ENCODE data around the gene NOSTRIN. TPM values are rescaled to one million over a fixed set of nuclear protein-coding genes. Genes with fewer than 3 reads are reported as not detected.

The NOSTRIN gene
- total RNA-seq, 2 experiments from 2014 or later, result not detected

DNA sequence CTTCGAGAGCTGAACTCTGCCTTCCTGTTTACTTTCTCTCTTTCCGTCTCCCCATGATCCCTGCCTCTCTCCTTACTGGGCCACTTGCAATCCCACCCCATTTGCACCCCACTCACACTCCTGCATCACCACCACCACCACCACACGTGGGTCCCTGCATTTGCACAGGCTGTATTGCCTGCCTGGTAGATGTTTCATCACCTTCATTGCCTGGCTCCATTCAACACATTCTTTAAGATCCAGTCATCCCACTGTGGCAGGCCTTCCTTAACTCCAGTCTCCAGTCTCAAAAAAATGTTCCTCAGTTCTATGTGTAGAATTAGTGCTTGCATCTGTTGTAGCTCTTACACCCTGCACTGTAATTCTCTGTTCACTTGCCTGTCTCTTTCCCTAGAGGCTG lies 13.9 kb downstream of the NOSTRIN start:
- H3K36me3 ChIP-seq (ENCODE audit: insufficient read depth, low read length), result no peaks in the 10 kb centered on the region
- no peak overlapping the region for H3K4me2 ChIP-seq (ENCODE audit: low read length)
- H3K27ac ChIP-seq (ENCODE audit: low read depth, low read length, poor library complexity, severe bottlenecking), result no peak overlapping the region
- BruUV-seq (replicated peaks), result no TSS peak
- no peak for DNase-seq (ENCODE audit: low spot score)
- H3K4me1 ChIP-seq (ENCODE audit: insufficient read depth, low read length, poor library complexity, severe bottlenecking), result no peaks in the 10 kb centered on the region
- no peaks in the 10 kb centered on the region for H3K79me2 ChIP-seq (ENCODE audit: insufficient read depth, low read depth, low read length)
- H3K9me3 ChIP-seq (ENCODE audit: low read length), result no peaks in the 10 kb centered on the region
- H3K9me2 ChIP-seq (ENCODE audit: insufficient read depth, low read length), result no peaks in the 10 kb centered on the region
- ChIA-PET CTCF (ENCODE audit: unreplicated experiment) (no interaction called here), POLR2A (interaction anchor here (0.6 kb wide), 1 partner anchor 97 kb away, joined by 3 read pairs; no protein-coding TSS in a partner anchor)
- no peak overlapping the region for H2AFZ ChIP-seq (ENCODE audit: low read length)
- intact Hi-C loops (cut with micrococcal nuclease; ENCODE audit: unreplicated experiment), result no loop called here
- H3K4me3 ChIP-seq (ENCODE audit: low read depth, low read length, poor library complexity, severe bottlenecking), result no peak overlapping the region
- H4K20me1 ChIP-seq (ENCODE audit: insufficient read depth, low read length), result no peaks in the 10 kb centered on the region
- TF ChIP-seq CTCF (conservative IDR thresholded peaks at IDR 0.05; ENCODE audit: low read length) (no peak), EZH2phosphoT487 (IDR thresholded peaks at IDR 0.05; ENCODE audit: borderline replicate concordance, low read depth, low read length) (no peak)

DNA sequence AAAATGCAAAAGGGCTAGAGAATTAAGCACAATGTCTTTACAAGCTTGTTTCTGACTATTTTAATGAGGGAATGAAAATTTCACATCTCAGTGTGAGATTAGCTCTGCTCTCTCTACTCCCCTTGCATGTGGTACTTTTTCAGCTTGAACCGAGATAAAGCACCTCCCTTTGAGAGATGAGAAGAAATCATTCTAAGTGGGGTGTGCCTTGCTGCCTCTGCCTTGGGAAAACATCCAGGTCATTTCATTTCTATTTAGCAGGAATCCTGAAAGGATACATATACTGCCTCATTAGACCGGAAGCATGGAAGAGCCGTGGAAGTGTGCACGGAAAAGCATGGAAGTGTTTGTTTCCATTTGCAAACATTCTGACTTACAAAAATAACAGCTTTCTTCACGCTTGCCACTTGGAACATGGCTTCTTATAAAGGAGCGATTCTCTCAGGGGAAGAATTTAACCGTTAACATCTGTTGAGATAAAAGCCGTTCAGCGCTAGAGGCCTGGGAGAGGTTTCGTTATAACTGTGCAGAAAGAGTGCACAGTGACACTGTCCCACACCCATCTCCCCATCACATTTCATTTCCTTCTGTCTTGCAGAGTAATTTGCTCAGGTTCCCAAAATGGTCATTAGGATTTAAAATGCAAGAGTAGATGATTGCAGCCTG lies 16.7 kb downstream of the NOSTRIN start:
- H3K4me3 ChIP-seq (ENCODE audit: low read depth, low read length, poor library complexity, severe bottlenecking), result no peak overlapping the region
- no peak overlapping the region for H2AFZ ChIP-seq (ENCODE audit: low read length)
- H3K27ac ChIP-seq (ENCODE audit: low read depth, low read length, poor library complexity, severe bottlenecking), result no peak overlapping the region
- no peaks in the 10 kb centered on the region for H3K9me2 ChIP-seq (ENCODE audit: insufficient read depth, low read length)
- intact Hi-C loops (cut with micrococcal nuclease; ENCODE audit: unreplicated experiment), result no loop called here
- H3K4me2 ChIP-seq (ENCODE audit: low read length), result no peak overlapping the region
- no peak for DNase-seq (ENCODE audit: low spot score)
- no peaks in the 10 kb centered on the region for H3K9me3 ChIP-seq (ENCODE audit: low read length)
- H3K4me1 ChIP-seq (ENCODE audit: insufficient read depth, low read length, poor library complexity, severe bottlenecking), result no peaks in the 10 kb centered on the region
- ChIA-PET POLR2A (interaction anchor here (0.5 to 0.7 kb wide), 2 partner anchors 100 to 643 kb away, joined by 3 read pairs; no protein-coding TSS in a partner anchor), CTCF (ENCODE audit: unreplicated experiment) (no interaction called here)
- no peaks in the 10 kb centered on the region for H3K79me2 ChIP-seq (ENCODE audit: insufficient read depth, low read depth, low read length)
- H4K20me1 ChIP-seq (ENCODE audit: insufficient read depth, low read length), result no peaks in the 10 kb centered on the region
- TF ChIP-seq CTCF (conservative IDR thresholded peaks at IDR 0.05; ENCODE audit: low read length) (no peak), EZH2phosphoT487 (IDR thresholded peaks at IDR 0.05; ENCODE audit: borderline replicate concordance, low read depth, low read length) (no peak)
- no TSS peak for BruUV-seq (replicated peaks)
- H3K36me3 ChIP-seq (ENCODE audit: insufficient read depth, low read length), result no peaks in the 10 kb centered on the region

- Histone ChIP-seq H3K4me2 (ENCODE audit: low read length) (no peak overlapping the region), H3K9me2 (ENCODE audit: insufficient read depth, low read length) (no peaks in the 10 kb centered on the region), H3K4me3 (ENCODE audit: low read depth, low read length, poor library complexity, severe bottlenecking) (no peak overlapping the region), H2AFZ (ENCODE audit: low read length) (no peak overlapping the region), H3K27ac (ENCODE audit: low read depth, low read length, poor library complexity, severe bottlenecking) (no peak overlapping the region), H3K4me1 (ENCODE audit: insufficient read depth, low read length, poor library complexity, severe bottlenecking) (no peaks in the 10 kb centered on the region), H4K20me1 (ENCODE audit: insufficient read depth, low read length) (no peaks in the 10 kb centered on the region), H3K79me2 (ENCODE audit: insufficient read depth, low read depth, low read length) (no peaks in the 10 kb centered on the region), H3K9me3 (ENCODE audit: low read length) (no peaks in the 10 kb centered on the region), H3K36me3 (ENCODE audit: insufficient read depth, low read length) (no peaks in the 10 kb centered on the region)
- CTCF ChIA-PET (ENCODE audit: unreplicated experiment), result no interaction called here
- TF ChIP-seq EZH2phosphoT487 (IDR thresholded peaks at IDR 0.05; ENCODE audit: borderline replicate concordance, low read depth, low read length), result no peak
- DNase-seq (ENCODE audit: low spot score), result no peak
- no TSS peak for BruUV-seq (replicated peaks)
- POLR2A ChIA-PET, result interaction anchor here (0.7 kb wide), 1 partner anchor 101 kb away, joined by 3 read pairs; no protein-coding TSS in a partner anchor
- intact Hi-C loops (cut with micrococcal nuclease; ENCODE audit: unreplicated experiment), result no loop called here
These were observed 17.5 kb downstream of the NOSTRIN start for GRCh38 chr2:168819829-168820489.

Data from OCI-LY7 (cell line).